MCF 10A (cell line): ENCODE measurements around the gene ZIC1. TPM values are rescaled to one million over a fixed set of nuclear protein-coding genes. Genes with fewer than 3 reads are reported as not detected.

Experiments used
- BruUV-seq: library from RNA; stranded (reverse); fragments of 400-500 nt; replicated peaks from 2 replicates; lab custom pipeline; 2021; lab: Mats Ljungman, UMichigan
- CTCF ChIA-PET: fragments of 300-600 bp; sonication (Branson Sonifier 250); formaldehyde crosslinking; extraction: SDS; loops from one replicate; lab custom pipeline; 2021; ENCODE audit warnings: antibody characterized with exemption, inconsistent platforms; lab: Yijun Ruan, JAX
- POLR2A ChIA-PET: fragments of 300-600, 350-650 bp; sonication (Branson Sonifier 250); formaldehyde crosslinking; extraction: SDS; loops from one replicate; lab custom pipeline; 2020; ENCODE audit warnings: antibody characterized with exemption, inconsistent platforms; lab: Yijun Ruan, JAX
- DNase-seq: peaks from one replicate; pipeline ENCODE4 v3.0.0-alpha.2; 2018; ENCODE audit not compliant: unreplicated experiment
- H3K27ac Mint-ChIP-seq: one replicate; pipeline ENCODE4 v1.8.0; 2022; ENCODE audit warnings: mild to moderate bottlenecking, low read depth, mixed read lengths; ENCODE audit not compliant: unreplicated experiment
- H3K27me3 Mint-ChIP-seq: one replicate; pipeline ENCODE4 v1.8.0; 2022; ENCODE audit warnings: mixed read lengths; ENCODE audit not compliant: insufficient read depth, unreplicated experiment
- H3K36me3 Mint-ChIP-seq: one replicate; pipeline ENCODE4 v1.8.0; 2022; ENCODE audit warnings: mild to moderate bottlenecking, moderate library complexity, mixed read lengths; ENCODE audit not compliant: insufficient read depth, unreplicated experiment
- H3K4me1 Mint-ChIP-seq: one replicate; pipeline ENCODE4 v1.8.0; 2022; ENCODE audit warnings: mixed read lengths; ENCODE audit not compliant: insufficient read depth, unreplicated experiment
- H3K4me3 Mint-ChIP-seq: one replicate; pipeline ENCODE4 v1.8.0; 2022; ENCODE audit warnings: mild to moderate bottlenecking, moderate library complexity, mixed read lengths; ENCODE audit not compliant: unreplicated experiment
- H3K9me3 Mint-ChIP-seq: one replicate; pipeline ENCODE4 v1.8.0; 2022; ENCODE audit warnings: mixed read lengths; ENCODE audit not compliant: unreplicated experiment
- intact Hi-C: fragments of 100-400 bp; cut with micrococcal nuclease; formaldehyde crosslinking; loops from 2 replicates; pipeline ENCODE4 v1.14.1; 2022
- total RNA-seq: library from RNA; stranded (reverse); gene quantifications from 2 replicates; pipeline ENCODE4 v1.2.3, GENCODE V29; 2022
- TF ChIP-seq, protein P1 (sequence below): fragments of 200-600 bp; IDR thresholded peaks from one replicate; pipeline ENCODE4 v1.8.0; 2022; ENCODE audit warnings: antibody characterized with exemption, mild to moderate bottlenecking; ENCODE audit not compliant: unreplicated experiment

The ZIC1 gene
- total RNA-seq, 1 experiment from 2014 or later = not detected

DNA sequence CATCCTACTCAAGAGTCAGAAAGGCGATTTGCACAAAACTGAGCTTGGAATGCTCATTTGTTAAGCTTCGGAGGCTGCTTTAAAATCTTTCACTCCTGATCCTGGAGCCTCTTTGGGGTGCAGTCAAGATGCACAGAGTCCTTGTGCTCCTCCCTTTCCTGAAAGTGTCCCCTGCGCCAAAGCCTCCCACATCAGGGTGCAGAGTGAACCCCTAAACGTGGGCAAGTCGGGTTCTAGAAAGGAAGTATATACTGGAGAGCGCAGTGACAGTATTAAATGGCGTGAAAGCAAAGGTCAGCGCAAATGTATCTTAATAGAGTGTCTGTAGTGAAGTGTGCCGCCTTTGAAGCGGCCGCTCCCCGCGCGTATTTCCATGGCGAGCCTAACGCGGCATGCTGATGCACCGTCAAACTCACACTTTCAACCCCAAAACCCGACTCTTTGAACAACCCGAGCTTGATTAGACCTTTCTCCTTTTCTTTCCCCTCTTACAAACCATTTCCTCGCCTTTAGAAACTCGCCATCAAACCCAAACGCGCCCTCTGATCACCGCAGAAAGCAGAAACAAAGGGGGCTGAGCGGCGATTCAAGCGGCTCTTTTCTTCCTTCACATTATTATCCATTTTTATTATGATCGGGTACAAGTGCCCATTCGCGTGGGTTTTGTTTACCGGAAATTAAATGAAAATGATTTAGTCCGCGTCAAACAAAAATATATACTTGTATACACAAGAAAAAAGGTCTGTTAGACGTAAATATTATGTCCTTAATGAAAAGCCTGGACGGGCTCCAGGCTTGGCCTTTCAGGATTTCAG is 21.1 kb upstream of the ZIC1 start:
- DNase-seq = no peak
- H3K36me3 Mint-ChIP-seq = no peaks in the 10 kb centered on the region
- BruUV-seq = no TSS peak
- TF ChIP-seq, protein P1, sequence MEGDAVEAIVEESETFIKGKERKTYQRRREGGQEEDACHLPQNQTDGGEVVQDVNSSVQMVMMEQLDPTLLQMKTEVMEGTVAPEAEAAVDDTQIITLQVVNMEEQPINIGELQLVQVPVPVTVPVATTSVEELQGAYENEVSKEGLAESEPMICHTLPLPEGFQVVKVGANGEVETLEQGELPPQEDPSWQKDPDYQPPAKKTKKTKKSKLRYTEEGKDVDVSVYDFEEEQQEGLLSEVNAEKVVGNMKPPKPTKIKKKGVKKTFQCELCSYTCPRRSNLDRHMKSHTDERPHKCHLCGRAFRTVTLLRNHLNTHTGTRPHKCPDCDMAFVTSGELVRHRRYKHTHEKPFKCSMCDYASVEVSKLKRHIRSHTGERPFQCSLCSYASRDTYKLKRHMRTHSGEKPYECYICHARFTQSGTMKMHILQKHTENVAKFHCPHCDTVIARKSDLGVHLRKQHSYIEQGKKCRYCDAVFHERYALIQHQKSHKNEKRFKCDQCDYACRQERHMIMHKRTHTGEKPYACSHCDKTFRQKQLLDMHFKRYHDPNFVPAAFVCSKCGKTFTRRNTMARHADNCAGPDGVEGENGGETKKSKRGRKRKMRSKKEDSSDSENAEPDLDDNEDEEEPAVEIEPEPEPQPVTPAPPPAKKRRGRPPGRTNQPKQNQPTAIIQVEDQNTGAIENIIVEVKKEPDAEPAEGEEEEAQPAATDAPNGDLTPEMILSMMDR = no peak
- H3K27ac Mint-ChIP-seq = no peak overlapping the region
- intact Hi-C loops = no loop called here
- no peak overlapping the region for H3K4me3 Mint-ChIP-seq
- H3K4me1 Mint-ChIP-seq = no peaks in the 10 kb centered on the region
- POLR2A ChIA-PET = no interaction called here
- H3K9me3 Mint-ChIP-seq = no peaks in the 10 kb centered on the region
- peaks cover 45% of the 10 kb centered on the region for H3K27me3 Mint-ChIP-seq
- CTCF ChIA-PET = interaction anchor here (0.8 kb wide), 1 partner anchor 109 kb away, joined by 3 read pairs; no protein-coding TSS in a partner anchor

GRCh38 chr3:147388700-147389580 is 20.2 kb upstream of the ZIC1 start:
- DNase-seq = no peak
- no peak overlapping the region for H3K27ac Mint-ChIP-seq
- TF ChIP-seq, protein P1 = no peak
- H3K9me3 Mint-ChIP-seq = peaks cover 3% of the 10 kb centered on the region
- intact Hi-C loops = no loop called here
- no TSS peak for BruUV-seq
- no peak overlapping the region for H3K4me3 Mint-ChIP-seq
- H3K27me3 Mint-ChIP-seq = peaks cover 37% of the 10 kb centered on the region
- H3K4me1 Mint-ChIP-seq = no peaks in the 10 kb centered on the region
- CTCF ChIA-PET = no interaction called here
- POLR2A ChIA-PET = no interaction called here
- H3K36me3 Mint-ChIP-seq = no peaks in the 10 kb centered on the region

GRCh38 chr3:147389717-147390116 is 19.4 kb upstream of the ZIC1 start:
- TF ChIP-seq, protein P1 = no peak

More at GRCh38 chr3:147389717-147390116, 19.4 kb upstream of the ZIC1 start:
- intact Hi-C loops = no loop called here
- H3K9me3 Mint-ChIP-seq = peaks cover 7% of the 10 kb centered on the region
- no peak overlapping the region for H3K4me3 Mint-ChIP-seq
- no peak for DNase-seq
- ChIA-PET POLR2A (no interaction called here), CTCF (no interaction called here)
- H3K4me1 Mint-ChIP-seq = no peaks in the 10 kb centered on the region
- peaks cover 34% of the 10 kb centered on the region for H3K27me3 Mint-ChIP-seq
- H3K36me3 Mint-ChIP-seq = no peaks in the 10 kb centered on the region
- H3K27ac Mint-ChIP-seq = no peak overlapping the region
- BruUV-seq = no TSS peak
